Epithelial cell of proximal tubule (primary cell): Measurements from ENCODE around the gene SV2B. TPM values are rescaled to one million over a fixed set of nuclear protein-coding genes. Genes with fewer than 3 reads are reported as not detected.

ENCODE experiments used
- DNase-seq: peaks from one replicate; pipeline ENCODE4 v3.0.0-alpha.2; 2011; ENCODE audit warnings: low read depth
- H3K4me3 ChIP-seq: 2 replicates; pipeline ENCODE4 v1.5.1; 2011; ENCODE audit warnings: low read depth, mild to moderate bottlenecking, low read length
- CTCF ChIP-seq: conservative IDR thresholded peaks from 2 replicates; pipeline ENCODE4 v1.5.1; 2012; ENCODE audit warnings: low read depth, mild to moderate bottlenecking, low read length
- total RNA-seq: library from RNA; depleted of rRNA; stranded (reverse); fragments of >200 nt; gene quantifications from 2 replicates; pipeline ENCODE4 v1.2.3, GENCODE V29; 2015

Gene SV2B
- total RNA-seq, 1 donor from 2014 or later: not detected

GRCh38 chr15:91183596-91183995, 83.5 kb downstream of the SV2B start:
- no peak for DNase-seq
- no peak overlapping the region for H3K4me3 ChIP-seq
- no peak for TF ChIP-seq CTCF

- H3K4me3 ChIP-seq: no peak overlapping the region
- DNase-seq: no peak
- TF ChIP-seq CTCF: no peak
These were observed 84.4 kb downstream of the SV2B start for GRCh38 chr15:91184441-91184840.

- peak; percentile 13 for DNase-seq
- no peak for TF ChIP-seq CTCF
These were observed 87.0 kb downstream of the SV2B start for GRCh38 chr15:91186904-91187656.

GRCh38 chr15:91192285-91192684, 92.2 kb downstream of the SV2B start:
- TF ChIP-seq CTCF: no peak

More at GRCh38 chr15:91186904-91187656, 87.0 kb downstream of the SV2B start:
- H3K4me3 ChIP-seq: no peak overlapping the region

GRCh38 chr15:91192690-91193377, 92.8 kb downstream of the SV2B start:
- DNase-seq: no peak
- no peak for TF ChIP-seq CTCF
- no peak overlapping the region for H3K4me3 ChIP-seq

More at GRCh38 chr15:91192285-91192684, 92.2 kb downstream of the SV2B start:
- DNase-seq: no peak
- H3K4me3 ChIP-seq: no peak overlapping the region

GRCh38 chr15:91193378-91193720, 93.3 kb downstream of the SV2B start:
- no peak overlapping the region for H3K4me3 ChIP-seq
- TF ChIP-seq CTCF: no peak
- DNase-seq: no peak
